ENCODE results near the gene LPCAT3. TPM values are rescaled to one million over a fixed set of nuclear protein-coding genes. Genes with fewer than 3 reads are reported as not detected.

Gene LPCAT3
- polyA plus RNA-seq, 1 experiment: 37.6 TPM

GRCh38 chr12:6987956-6988553 lies 30.2 kb downstream of the LPCAT3 start:
- Histone ChIP-seq H3K27ac (ENCODE audit: low read depth, low read length) (no peak overlapping the region), H3K4me3 (ENCODE audit: low read depth, low read length) (no peak overlapping the region), H3K27me3 (ENCODE audit: control insufficient read depth, insufficient read depth, low read length) (no peaks in the 10 kb centered on the region), H3K9me3 (ENCODE audit: control insufficient read depth, insufficient read depth, low read length) (no peaks in the 10 kb centered on the region)
- ChIA-PET CTCF (no interaction called here), POLR2A (no interaction called here)
- TF ChIP-seq CTCF (IDR thresholded peaks at IDR 0.05; ENCODE audit: low read depth, low read length): no peak
- no peak for DNase-seq (ENCODE audit: low read depth, low spot score)

GRCh38 chr12:6982532-6982931 lies 35.7 kb downstream of the LPCAT3 start:
- TF ChIP-seq CTCF (IDR thresholded peaks at IDR 0.05; ENCODE audit: low read depth, low read length): no peak

GRCh38 chr12:6981152-6982052 lies 36.9 kb downstream of the LPCAT3 start:
- CTCF ChIA-PET: no interaction called here
- TF ChIP-seq CTCF (IDR thresholded peaks at IDR 0.05; ENCODE audit: low read depth, low read length): no peak
- H3K27me3 ChIP-seq (ENCODE audit: control insufficient read depth, insufficient read depth, low read length): no peaks in the 10 kb centered on the region
- H3K27ac ChIP-seq (ENCODE audit: low read depth, low read length): no peak overlapping the region
- no peaks in the 10 kb centered on the region for H3K9me3 ChIP-seq (ENCODE audit: control insufficient read depth, insufficient read depth, low read length)
- POLR2A ChIA-PET: no interaction called here
- no peak for DNase-seq (ENCODE audit: low read depth, low spot score)
- no peak overlapping the region for H3K4me3 ChIP-seq (ENCODE audit: low read depth, low read length)

More at GRCh38 chr12:6982532-6982931, 35.7 kb downstream of the LPCAT3 start:
- Histone ChIP-seq H3K4me3 (ENCODE audit: low read depth, low read length) (no peak overlapping the region), H3K9me3 (ENCODE audit: control insufficient read depth, insufficient read depth, low read length) (no peaks in the 10 kb centered on the region), H3K27ac (ENCODE audit: low read depth, low read length) (peak overlapping the region; percentile 21), H3K27me3 (ENCODE audit: control insufficient read depth, insufficient read depth, low read length) (no peaks in the 10 kb centered on the region)
- no peak for DNase-seq (ENCODE audit: low read depth, low spot score)
- CTCF ChIA-PET: no interaction called here
- POLR2A ChIA-PET: no interaction called here

- Histone ChIP-seq H3K4me3 (ENCODE audit: low read depth, low read length) (no peak overlapping the region), H3K27ac (ENCODE audit: low read depth, low read length) (no peak overlapping the region), H3K9me3 (ENCODE audit: control insufficient read depth, insufficient read depth, low read length) (no peaks in the 10 kb centered on the region), H3K27me3 (ENCODE audit: control insufficient read depth, insufficient read depth, low read length) (no peaks in the 10 kb centered on the region)
- POLR2A ChIA-PET: no interaction called here
- no peak for TF ChIP-seq CTCF (IDR thresholded peaks at IDR 0.05; ENCODE audit: low read depth, low read length)
- CTCF ChIA-PET: no interaction called here
- DNase-seq (ENCODE audit: low read depth, low spot score): no peak
These were observed 37.5 kb downstream of the LPCAT3 start for GRCh38 chr12:6980740-6981139.

- Histone ChIP-seq H3K27ac (ENCODE audit: low read depth, low read length) (no peak overlapping the region), H3K4me3 (ENCODE audit: low read depth, low read length) (no peak overlapping the region), H3K9me3 (ENCODE audit: control insufficient read depth, insufficient read depth, low read length) (no peaks in the 10 kb centered on the region), H3K27me3 (ENCODE audit: control insufficient read depth, insufficient read depth, low read length) (no peaks in the 10 kb centered on the region)
- ChIA-PET CTCF (no interaction called here), POLR2A (no interaction called here)
- no peak for DNase-seq (ENCODE audit: low read depth, low spot score)
- no peak for TF ChIP-seq CTCF (IDR thresholded peaks at IDR 0.05; ENCODE audit: low read depth, low read length)
These were observed 38.2 kb downstream of the LPCAT3 start for GRCh38 chr12:6980075-6980474.

Data from AG04450 (cell line).